GM12892 (cell line): ENCODE measurements around the gene TNFAIP3.

Source experiments
- POLR2A ChIP-seq: IDR thresholded peaks from 2 replicates; pipeline ENCODE4 v1.6.1; 2011; ENCODE audit warnings: low read depth, low read length, control low read depth
- POLR2AphosphoS5 ChIP-seq: IDR thresholded peaks from 2 replicates; pipeline ENCODE4 v1.6.1; 2011; ENCODE audit warnings: low read depth, low read length, control low read depth
- TAF1 ChIP-seq: IDR thresholded peaks from 2 replicates; pipeline ENCODE4 v1.6.1; 2011; ENCODE audit warnings: low read depth, mild to moderate bottlenecking, control low read depth, low read length, borderline replicate concordance

GRCh38 chr6:137820425-137820824, 46.6 kb upstream of the TNFAIP3 start:
- TF ChIP-seq POLR2A (no peak), TAF1 (no peak), POLR2AphosphoS5 (no peak)
